Measurements from ENCODE around the gene CDRT15L2. TPM values are rescaled to one million over a fixed set of nuclear protein-coding genes. Genes with fewer than 3 reads are reported as not detected.
"Not testable (repeated sequence)": the region's sequence is repeated elsewhere in the genome, so short reads cannot be mapped to it uniquely, and the experiment has no call there.

CDRT15L2 gene
- total RNA-seq, 1 experiment from 2014 or later, result not detected

DNA sequence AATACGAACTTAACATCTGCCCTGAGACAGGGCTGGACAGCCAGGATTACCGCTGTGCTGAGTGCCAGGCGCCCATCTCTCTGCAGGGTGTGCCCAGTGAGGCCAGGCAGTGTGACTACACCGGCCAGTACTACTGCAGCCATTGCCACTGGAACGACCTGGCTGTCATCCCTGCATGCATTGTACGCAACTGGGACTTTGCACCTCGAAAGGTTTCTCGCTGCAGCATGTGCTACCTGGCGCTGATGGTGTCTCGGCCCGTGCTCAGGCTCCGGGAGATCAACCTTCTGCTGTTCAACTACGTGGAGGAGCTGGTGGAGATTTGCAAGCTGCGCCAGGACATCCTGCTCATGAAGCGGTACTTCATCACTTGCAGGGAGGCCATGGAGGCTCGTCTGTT lies 33.7 kb downstream of the CDRT15L2 start:
- H3K9me3 Mint-ChIP-seq (ENCODE audit: low read depth, unreplicated experiment), result no peaks in the 10 kb centered on the region
- H3K36me3 Mint-ChIP-seq (ENCODE audit: insufficient read depth, unreplicated experiment), result no peaks in the 10 kb centered on the region
- H3K27me3 Mint-ChIP-seq (ENCODE audit: unreplicated experiment), result no peaks in the 10 kb centered on the region
- no peak overlapping the region for H3K27ac Mint-ChIP-seq (ENCODE audit: unreplicated experiment)
- no peak for TF ChIP-seq CTCF (IDR thresholded peaks at IDR 0.05; ENCODE audit: unreplicated experiment)
- no peak overlapping the region for H3K4me3 Mint-ChIP-seq (ENCODE audit: low read depth, unreplicated experiment)
- H3K4me1 Mint-ChIP-seq (ENCODE audit: low read depth, unreplicated experiment), result no peaks in the 10 kb centered on the region
- CTCF ChIA-PET, result no interaction called here
- no peak for DNase-seq
- no TSS peak for BruUV-seq (replicated peaks)
- intact Hi-C loops (cut with micrococcal nuclease; ENCODE audit: unreplicated experiment), result no loop called here

DNA sequence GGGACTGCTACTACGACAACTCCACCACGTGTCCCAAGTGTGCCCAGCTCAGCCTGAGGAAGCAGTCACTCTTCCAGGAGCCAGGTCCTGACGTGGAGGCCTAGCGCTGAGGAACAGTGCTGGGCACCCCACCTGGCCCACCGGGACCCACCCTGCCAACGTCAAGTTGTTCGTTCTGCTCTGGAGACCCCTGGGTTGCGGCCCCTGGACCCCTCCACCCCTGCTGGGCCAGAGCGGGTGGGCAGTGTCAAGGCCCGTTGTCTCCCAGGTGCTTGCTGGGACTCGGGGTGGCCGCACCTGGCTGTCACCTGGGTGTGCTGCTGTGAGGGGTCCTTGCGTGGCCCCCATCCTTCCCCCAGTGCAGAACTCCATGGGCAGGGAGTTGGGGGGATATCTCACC lies 34.4 kb downstream of the CDRT15L2 start:
- CTCF ChIA-PET, result no interaction called here
- intact Hi-C loops (cut with micrococcal nuclease; ENCODE audit: unreplicated experiment), result no loop called here
- Mint-ChIP-seq H3K4me3 (ENCODE audit: low read depth, unreplicated experiment) (no peak overlapping the region), H3K4me1 (ENCODE audit: low read depth, unreplicated experiment) (no peaks in the 10 kb centered on the region), H3K27ac (ENCODE audit: unreplicated experiment) (no peak overlapping the region), H3K9me3 (ENCODE audit: low read depth, unreplicated experiment) (no peaks in the 10 kb centered on the region), H3K36me3 (ENCODE audit: insufficient read depth, unreplicated experiment) (no peaks in the 10 kb centered on the region), H3K27me3 (ENCODE audit: unreplicated experiment) (no peaks in the 10 kb centered on the region)
- no TSS peak for BruUV-seq (replicated peaks)
- no peak for DNase-seq
- TF ChIP-seq CTCF (IDR thresholded peaks at IDR 0.05; ENCODE audit: unreplicated experiment), result no peak

GRCh38 chr17:20615461-20615860 lies 35.9 kb downstream of the CDRT15L2 start:
- DNase-seq; H3K36me3 Mint-ChIP-seq (ENCODE audit: insufficient read depth, unreplicated experiment); H3K27ac Mint-ChIP-seq (ENCODE audit: unreplicated experiment); H3K27me3 Mint-ChIP-seq (ENCODE audit: unreplicated experiment); H3K9me3 Mint-ChIP-seq (ENCODE audit: low read depth, unreplicated experiment); H3K4me1 Mint-ChIP-seq (ENCODE audit: low read depth, unreplicated experiment); intact Hi-C loops (cut with micrococcal nuclease; ENCODE audit: unreplicated experiment); BruUV-seq (replicated peaks); H3K4me3 Mint-ChIP-seq (ENCODE audit: low read depth, unreplicated experiment): not testable (repeated sequence)
- CTCF ChIA-PET, result interaction anchor here (0.7 kb wide), 1 partner anchor 228 kb away, joined by 4 read pairs; no protein-coding TSS in a partner anchor

Other genes starting within 250 kb of the CDRT15L2 start
- 0.57 and 1.5 TPM in 2 replicates for gene LGALS9B, start 112.2 kb upstream of the CDRT15L2 start, total RNA-seq (2022)